ENCODE results near the gene RERE.

Gene RERE

DNA sequence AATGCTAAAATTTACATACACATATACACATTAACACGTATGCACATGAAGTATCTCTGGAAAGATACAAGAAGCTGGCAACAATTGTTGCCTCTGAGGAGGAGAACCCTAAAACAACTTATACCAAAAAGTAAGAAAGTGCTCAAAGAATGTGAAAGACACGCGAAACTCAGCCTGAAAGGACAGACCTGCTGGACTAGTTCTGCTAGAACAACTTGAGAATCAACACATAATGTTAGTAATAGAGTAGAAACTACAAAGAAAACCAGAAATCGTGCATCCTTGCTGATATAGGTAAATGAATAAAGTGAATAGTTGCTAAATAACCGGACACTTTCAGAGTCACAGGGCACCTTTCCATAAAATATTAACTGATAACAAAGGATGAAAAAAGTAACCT, 242.5 kb downstream of the RERE start:
- no peak for DNase-seq (ENCODE audit: low read depth in 2 of 2)

DNA sequence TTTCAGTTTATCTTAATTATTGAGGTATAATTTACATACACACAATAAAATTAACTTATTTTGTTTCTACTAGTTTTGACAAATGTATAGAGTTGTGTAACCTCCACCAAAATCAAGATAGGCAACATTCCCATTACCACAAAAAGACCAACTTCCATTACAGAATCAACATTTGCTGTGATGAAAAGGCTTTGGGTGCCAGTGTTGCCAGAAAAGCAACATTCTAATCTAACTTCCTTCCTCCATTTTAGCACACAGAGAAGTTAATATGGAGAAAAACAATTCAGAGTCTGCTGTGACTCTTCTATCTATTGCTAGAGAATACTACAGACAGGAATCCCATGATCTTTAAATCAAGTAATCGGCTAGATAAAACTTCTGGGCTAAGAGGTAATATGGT, 245.3 kb downstream of the RERE start:
- DNase-seq (ENCODE audit: low read depth in 2 of 2) = no peak

DNA sequence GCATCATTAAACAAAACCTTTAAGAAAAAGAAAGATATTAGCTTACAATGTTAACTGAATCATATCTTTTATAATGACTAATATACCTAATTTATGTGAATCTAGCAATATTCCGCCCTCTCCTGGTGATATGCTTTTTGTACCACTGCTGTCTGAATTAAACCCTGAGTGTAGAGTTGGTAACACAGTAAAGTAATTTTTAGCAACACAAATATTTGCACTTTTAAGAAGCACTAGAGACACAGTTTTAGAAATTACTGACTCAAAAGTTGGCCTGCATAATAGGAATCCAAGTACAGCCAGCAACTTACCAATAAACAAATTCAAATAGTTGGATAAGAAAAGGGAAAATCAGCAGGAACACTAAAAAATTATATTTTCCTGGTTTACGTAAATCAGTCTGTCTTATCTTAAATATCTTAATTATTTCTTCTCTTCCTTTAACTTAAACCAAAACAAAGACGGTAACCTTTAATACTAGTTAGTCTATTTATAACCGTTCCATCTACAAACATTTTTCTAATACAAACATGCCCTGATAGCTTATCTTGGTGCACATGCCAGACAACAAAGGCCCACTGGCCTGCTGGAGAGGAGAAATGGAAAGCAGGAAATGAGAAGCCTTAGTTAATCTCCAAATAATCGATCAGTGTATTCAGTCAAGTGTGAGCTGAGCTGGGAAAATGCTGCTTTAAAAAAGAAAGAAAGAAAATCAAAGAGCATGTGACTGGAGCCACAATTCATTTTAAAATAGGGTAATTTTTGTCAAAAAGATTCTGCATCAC, 246.0 kb downstream of the RERE start:
- DNase-seq (ENCODE audit: low read depth in 2 of 2) = no peak

GRCh38 chr1:8570465-8570864, 247.0 kb downstream of the RERE start:
- DNase-seq (ENCODE audit: low read depth in 2 of 2) = no peak

DNA sequence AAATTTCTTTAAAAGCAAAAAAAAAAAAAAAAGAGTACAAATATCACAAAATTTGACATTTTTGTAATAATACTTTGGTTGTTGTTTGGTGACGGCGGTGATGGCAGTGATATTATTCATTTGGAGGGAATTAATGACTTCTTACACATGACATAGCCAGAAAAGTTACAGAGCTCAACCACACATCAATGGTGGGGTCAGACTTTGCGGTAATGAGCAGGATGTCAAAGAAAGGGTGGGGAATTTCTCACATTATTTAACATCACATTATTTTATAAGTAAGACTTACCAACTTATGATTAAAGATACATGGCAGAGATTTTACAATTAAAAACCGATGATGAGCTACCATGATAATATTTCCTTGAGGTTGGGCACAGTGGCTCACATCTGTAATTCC, 248.2 kb downstream of the RERE start:
- no peak for DNase-seq (ENCODE audit: low read depth in 2 of 2)

- no peak for DNase-seq (ENCODE audit: low read depth in 2 of 2)
Observed at GRCh38 chr1:8568837-8569236, 248.6 kb downstream of the RERE start.

GRCh38 chr1:8567146-8567545, 250.3 kb downstream of the RERE start:
- no peak for DNase-seq (ENCODE audit: low read depth in 2 of 2)

GRCh38 chr1:8565802-8566201, 251.6 kb downstream of the RERE start:
- no peak for DNase-seq (ENCODE audit: low read depth in 2 of 2)

DNA sequence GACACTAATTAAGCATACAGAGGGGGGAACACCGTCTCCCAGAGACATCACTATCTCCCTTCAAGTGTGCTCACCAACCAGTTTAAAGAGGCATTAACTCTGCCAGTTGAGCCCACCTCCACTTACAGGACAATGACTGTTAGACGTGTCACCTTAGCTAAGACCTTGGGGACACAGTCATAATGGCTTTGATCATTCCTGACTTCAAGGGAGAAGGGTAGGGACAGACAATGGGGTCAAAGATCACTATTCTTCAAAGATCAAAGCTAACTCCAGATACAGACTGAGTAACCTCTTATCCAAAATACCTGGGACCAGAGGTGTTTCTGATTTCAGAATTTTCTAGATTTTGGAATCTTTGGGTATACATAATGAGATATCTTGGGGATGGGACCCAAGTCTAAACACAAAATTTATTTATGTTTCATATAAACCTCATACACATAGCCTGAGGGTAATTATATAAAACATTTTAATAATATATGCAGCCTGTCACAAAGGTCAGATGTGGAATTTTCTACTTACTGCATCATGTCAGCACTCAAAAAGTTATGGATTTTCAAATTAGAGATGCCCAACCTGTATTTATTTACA, 253.4 kb downstream of the RERE start:
- DNase-seq (ENCODE audit: low read depth in 2 of 2) = no peak

DNA sequence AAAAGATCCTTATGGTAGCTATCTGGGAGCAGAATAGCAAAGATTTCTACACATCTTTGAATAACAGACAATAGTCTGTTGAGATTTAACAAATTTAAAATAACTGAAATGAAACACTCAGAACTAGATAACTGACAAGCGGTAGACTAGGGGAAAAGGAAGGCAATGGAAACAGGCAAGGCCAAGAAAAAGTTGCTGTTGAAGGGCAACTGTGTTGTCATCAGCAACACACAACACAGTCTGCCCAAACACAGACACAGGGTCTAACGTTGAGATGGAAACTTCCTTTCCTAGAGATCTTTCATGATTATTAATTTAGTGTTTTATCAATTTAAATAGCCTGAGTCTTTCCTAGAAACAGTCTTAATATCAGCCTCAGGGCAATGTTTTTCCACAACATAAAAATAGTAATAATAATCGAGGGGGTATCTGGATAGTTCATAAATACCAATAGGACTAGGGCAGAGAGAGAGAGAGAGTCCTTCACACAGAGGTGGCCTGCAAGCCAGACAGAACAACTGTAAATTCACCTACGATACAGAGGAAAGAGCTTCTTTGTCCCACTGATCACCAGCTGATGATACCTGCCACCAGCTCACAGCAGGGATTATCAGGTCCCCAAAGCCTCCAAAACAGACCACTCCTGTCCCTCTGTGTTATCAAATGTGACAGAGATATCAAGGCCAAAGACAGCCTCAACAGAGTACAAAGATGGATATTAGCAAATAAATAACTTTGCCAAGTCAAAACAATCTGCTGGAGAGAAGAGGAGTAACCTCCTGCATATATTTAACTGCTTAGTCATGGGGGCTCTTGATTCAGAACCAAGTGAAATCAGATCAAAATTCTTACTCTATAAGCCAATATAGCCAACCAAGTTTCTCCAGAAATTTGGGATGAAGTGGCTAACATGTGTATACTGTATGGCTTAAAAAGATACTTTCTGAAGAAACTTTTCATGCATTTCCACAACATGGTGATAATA, 254.3 kb downstream of the RERE start:
- DNase-seq (ENCODE audit: low read depth in 2 of 2) = no peak

DNA sequence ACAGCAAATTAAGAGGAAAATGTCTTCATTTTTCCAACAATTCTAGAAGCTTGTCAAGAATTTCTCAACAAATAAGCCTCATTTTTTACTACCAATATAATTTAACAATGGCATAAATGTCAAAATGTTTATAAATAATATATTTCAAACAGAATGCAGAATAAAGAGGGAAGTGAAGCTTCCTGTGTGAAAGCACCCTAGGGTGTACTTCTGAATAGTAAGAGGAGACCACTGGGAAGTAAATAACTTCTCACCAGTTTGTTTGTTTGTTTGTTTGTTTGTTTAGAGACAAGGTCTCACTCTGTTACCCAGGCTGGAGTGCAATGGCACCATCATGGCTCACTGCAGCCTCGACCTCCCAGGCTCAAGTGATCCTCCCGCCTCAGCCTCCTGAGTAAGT, 255.2 kb downstream of the RERE start:
- DNase-seq (ENCODE audit: low read depth in 2 of 2) = no peak

GRCh38 chr1:8560611-8561544, 256.6 kb downstream of the RERE start:
- peak in 1 of 2 donors; percentile 10 for DNase-seq (ENCODE audit: low read depth in 2 of 2)

- DNase-seq (ENCODE audit: low read depth in 2 of 2) = no peak
Observed at GRCh38 chr1:8560035-8560434, 257.4 kb downstream of the RERE start.

DNA sequence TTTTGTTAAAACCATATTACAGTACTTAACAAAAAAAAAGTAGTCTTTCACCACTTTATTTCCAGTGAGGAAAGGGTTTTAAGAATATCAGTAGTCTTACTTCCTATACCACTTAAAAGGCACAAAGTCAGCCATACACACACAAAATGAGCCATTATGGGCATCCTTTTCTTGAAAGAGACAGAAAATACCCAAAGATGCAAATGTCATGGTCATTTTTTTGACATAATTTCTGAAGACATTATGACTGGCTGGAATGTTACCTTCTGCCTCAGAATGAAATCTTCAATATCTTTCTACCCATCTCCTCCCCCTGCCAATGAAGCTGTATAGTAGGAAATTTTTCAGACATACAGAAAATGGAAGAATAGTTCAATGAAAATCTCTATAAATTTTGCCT, 261.9 kb downstream of the RERE start:
- no peak for DNase-seq (ENCODE audit: low read depth in 2 of 2)

- DNase-seq (ENCODE audit: low read depth in 2 of 2) = no peak
Observed at GRCh38 chr1:8554956-8555534, 262.4 kb downstream of the RERE start.

GRCh38 chr1:8552820-8553397, 264.5 kb downstream of the RERE start:
- DNase-seq (ENCODE audit: low read depth in 2 of 2) = no peak

- no peak for DNase-seq (ENCODE audit: low read depth in 2 of 2)
Observed at GRCh38 chr1:8551613-8552489, 265.6 kb downstream of the RERE start.

GRCh38 chr1:8551057-8551456, 266.4 kb downstream of the RERE start:
- DNase-seq (ENCODE audit: low read depth in 2 of 2) = no peak

DNA sequence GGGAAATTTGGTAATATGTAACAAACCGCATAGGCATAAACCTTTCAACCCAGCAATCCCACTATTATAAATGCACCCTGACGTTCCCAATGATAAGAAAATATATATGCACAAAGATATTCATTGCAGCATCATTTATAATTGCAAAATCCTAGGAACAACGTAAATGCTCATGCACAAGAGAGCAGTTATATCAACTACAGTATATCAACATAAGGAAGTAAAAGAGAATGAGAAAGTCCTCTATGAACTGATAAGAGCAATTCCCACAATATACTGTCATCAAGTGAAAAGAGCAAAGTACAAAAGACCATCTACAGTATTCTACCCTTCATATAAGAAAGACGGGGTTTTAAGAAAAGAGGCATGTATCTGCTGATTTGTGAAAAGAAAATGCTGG, 269.6 kb downstream of the RERE start:
- DNase-seq (ENCODE audit: low read depth in 2 of 2) = no peak

DNA sequence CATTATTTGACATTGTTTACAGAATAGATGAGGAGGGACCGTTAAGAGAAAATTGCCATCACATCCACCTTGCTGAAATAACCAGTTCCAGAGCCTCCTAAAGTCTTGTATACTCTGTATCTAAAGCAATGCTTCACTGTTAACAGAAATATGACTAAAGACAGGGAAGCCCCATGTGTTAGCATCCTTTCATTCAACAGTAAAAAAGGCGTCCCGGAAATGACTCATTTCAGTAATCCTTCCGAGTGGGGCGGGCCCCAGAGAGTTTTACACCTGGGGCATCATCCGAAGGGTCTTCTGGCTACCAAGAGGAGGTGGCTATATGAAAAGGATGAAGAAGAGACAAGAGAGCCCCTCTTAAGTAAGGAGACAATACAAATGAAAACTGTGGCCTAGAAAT, 272.4 kb downstream of the RERE start:
- DNase-seq (ENCODE audit: low read depth in 2 of 2) = no peak

Data from stimulated activated CD8-positive, alpha-beta memory T cell treated with anti-CD3 and anti-CD28 coated beads, Interleukin-2, amount 100 ng/mL, for 1 hour (primary cell).